ENCODE data around the gene KRT38.
"Not testable (repeated sequence)": the region's sequence is repeated elsewhere in the genome, so short reads cannot be mapped to it uniquely, and the experiment has no call there.

KRT38 gene

GRCh38 chr17:41395044-41395443, 45.7 kb downstream of the KRT38 start:
- ATAC-seq, DNase-seq: not testable (repeated sequence)

GRCh38 chr17:41394254-41394996, 46.4 kb downstream of the KRT38 start:
- ATAC-seq (no peak), DNase-seq (no peak)

- ATAC-seq, result no peak
- no peak for DNase-seq
Observed at GRCh38 chr17:41393826-41394225, 47.0 kb downstream of the KRT38 start.

- no peak for DNase-seq
Observed at GRCh38 chr17:41393294-41393693, 47.5 kb downstream of the KRT38 start.

GRCh38 chr17:41392278-41392677, 48.5 kb downstream of the KRT38 start:
- ATAC-seq (no peak), DNase-seq (no peak)

More at GRCh38 chr17:41393294-41393693, 47.5 kb downstream of the KRT38 start:
- ATAC-seq, result no peak

GRCh38 chr17:41391535-41391934, 49.2 kb downstream of the KRT38 start:
- ATAC-seq (no peak), DNase-seq (no peak)

GRCh38 chr17:41390411-41390938, 50.3 kb downstream of the KRT38 start:
- ATAC-seq, result no peak
- DNase-seq, result no peak

- ATAC-seq (no peak), DNase-seq (no peak)
Observed at GRCh38 chr17:41387670-41388069, 53.1 kb downstream of the KRT38 start.

- ATAC-seq, result no peak
Observed at GRCh38 chr17:41386227-41386626, 54.6 kb downstream of the KRT38 start.

More at GRCh38 chr17:41386227-41386626, 54.6 kb downstream of the KRT38 start:
- DNase-seq, result no peak

Measured in stimulated activated naive CD8-positive, alpha-beta T cell treated with anti-CD3 and anti-CD28 coated beads, Interleukin-15, Interleukin-2, amounts not matched to agents 100 U/mL and 50 U/mL, for 24 hours (primary cell).